GM10248 (cell line): Measurements from ENCODE around the gene SLC45A3.
"Not testable (repeated sequence)": the region's sequence is repeated elsewhere in the genome, so short reads cannot be mapped to it uniquely, and the experiment has no call there.

ENCODE experiments used
- CTCF ChIA-PET: fragments of 300-600 bp; sonication (Branson Sonifier 250); formaldehyde crosslinking; extraction: SDS; loops from one replicate; lab custom pipeline; 2021; ENCODE audit warnings: antibody characterized with exemption; lab: Yijun Ruan, JAX
- POLR2A ChIA-PET: fragments of 350-650 bp; sonication (Branson Sonifier 250); formaldehyde crosslinking; extraction: SDS; loops from one replicate; lab custom pipeline; 2020; ENCODE audit warnings: antibody characterized with exemption; lab: Yijun Ruan, JAX
- DNase-seq: peaks from one replicate; pipeline ENCODE4 v3.0.0; 2012; ENCODE audit errors: extremely low spot score
- TF ChIP-seq, protein P1 (sequence below): IDR thresholded peaks from 2 replicates; pipeline ENCODE4 v1.5.1; 2012; ENCODE audit warnings: mild to moderate bottlenecking, low read depth; ENCODE audit errors: extremely low read depth, missing control alignments, control extremely low read depth

Gene SLC45A3, protein sequence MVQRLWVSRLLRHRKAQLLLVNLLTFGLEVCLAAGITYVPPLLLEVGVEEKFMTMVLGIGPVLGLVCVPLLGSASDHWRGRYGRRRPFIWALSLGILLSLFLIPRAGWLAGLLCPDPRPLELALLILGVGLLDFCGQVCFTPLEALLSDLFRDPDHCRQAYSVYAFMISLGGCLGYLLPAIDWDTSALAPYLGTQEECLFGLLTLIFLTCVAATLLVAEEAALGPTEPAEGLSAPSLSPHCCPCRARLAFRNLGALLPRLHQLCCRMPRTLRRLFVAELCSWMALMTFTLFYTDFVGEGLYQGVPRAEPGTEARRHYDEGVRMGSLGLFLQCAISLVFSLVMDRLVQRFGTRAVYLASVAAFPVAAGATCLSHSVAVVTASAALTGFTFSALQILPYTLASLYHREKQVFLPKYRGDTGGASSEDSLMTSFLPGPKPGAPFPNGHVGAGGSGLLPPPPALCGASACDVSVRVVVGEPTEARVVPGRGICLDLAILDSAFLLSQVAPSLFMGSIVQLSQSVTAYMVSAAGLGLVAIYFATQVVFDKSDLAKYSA

DNA sequence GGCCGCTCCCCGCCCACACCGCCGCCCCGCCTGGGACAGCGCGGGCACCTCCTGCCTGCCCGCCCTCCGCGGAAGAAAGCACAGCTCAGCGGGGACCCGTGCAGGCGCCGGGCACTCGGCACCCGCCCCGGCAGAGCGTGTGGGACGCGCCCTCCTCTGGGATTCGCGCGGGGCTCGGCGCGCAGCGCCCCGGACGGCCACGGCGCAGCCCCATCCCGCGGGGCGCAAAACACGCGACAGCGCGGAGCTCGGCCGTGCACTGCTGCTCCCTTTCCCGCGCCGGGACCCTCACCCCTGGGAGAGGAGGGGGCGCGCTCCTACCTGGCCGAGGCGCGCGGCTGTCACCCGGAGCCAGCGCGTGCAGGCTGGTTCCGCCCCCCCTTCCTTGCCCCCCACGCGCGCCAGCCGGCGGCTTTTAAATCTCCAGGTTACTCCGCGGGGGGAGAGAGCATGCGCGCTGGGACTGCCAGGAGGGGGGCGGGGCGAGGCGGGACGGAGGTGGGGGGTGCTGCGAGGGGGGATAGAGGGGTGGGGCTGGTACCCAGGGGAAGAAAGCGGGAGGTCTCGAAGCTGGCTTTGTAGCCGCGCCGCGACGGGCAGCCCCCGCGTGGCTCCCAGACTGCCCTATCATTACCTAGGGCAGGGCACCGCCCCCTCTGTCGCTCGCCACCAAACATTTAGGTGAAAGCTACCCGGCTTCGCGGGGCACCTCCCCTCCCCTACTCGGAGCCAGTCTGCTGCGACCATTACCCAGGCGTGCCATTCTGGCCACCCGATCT is at the start of gene SLC45A3:
Gene SLC45A3, minus strand, starts transcription at position 437 of the 779 bp plus-strand sequence. CDS start 15,853 bp downstream, outside the sequence.
- ChIA-PET POLR2A (no interaction called here), CTCF (interaction anchor here (0.7 to 6.1 kb wide), 4 partner anchors 13 to 31 kb away, joined by 3 to 46 read pairs (median 7); no protein-coding TSS in a partner anchor)
- TF ChIP-seq, protein P1, sequence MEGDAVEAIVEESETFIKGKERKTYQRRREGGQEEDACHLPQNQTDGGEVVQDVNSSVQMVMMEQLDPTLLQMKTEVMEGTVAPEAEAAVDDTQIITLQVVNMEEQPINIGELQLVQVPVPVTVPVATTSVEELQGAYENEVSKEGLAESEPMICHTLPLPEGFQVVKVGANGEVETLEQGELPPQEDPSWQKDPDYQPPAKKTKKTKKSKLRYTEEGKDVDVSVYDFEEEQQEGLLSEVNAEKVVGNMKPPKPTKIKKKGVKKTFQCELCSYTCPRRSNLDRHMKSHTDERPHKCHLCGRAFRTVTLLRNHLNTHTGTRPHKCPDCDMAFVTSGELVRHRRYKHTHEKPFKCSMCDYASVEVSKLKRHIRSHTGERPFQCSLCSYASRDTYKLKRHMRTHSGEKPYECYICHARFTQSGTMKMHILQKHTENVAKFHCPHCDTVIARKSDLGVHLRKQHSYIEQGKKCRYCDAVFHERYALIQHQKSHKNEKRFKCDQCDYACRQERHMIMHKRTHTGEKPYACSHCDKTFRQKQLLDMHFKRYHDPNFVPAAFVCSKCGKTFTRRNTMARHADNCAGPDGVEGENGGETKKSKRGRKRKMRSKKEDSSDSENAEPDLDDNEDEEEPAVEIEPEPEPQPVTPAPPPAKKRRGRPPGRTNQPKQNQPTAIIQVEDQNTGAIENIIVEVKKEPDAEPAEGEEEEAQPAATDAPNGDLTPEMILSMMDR, result no peak
- DNase-seq, result peak; percentile 53

DNA sequence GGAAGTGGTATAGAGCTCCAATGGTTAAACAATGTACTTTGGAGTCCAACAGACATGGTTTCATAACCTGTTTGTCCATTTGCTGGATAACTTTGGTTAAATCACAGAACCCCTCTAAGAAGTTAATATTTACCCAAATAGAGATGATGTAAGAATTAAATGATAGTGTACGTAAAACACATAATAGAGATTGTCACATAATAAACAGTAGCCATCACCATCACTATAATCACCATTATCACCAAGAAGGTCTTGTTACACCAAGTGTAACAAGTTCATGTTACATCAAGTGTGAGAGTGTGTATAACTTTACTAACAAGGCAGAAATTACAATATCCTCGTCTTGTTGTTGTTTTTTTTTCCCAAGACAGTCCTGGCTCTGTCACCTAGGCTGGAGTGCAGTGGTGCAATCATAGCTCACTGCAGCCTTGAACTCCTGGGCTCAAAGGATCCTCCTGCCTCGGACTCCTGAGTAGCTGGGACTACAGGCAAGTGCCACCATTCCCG is 46.4 kb upstream of the SLC45A3 start:
- TF ChIP-seq, protein P1, result no peak
- ChIA-PET CTCF (interaction anchor here (1.0 to 7.3 kb wide), 5 partner anchors 13 to 68 kb away, joined by 3 to 90 read pairs (median 3); no protein-coding TSS in a partner anchor), POLR2A (no interaction called here)

DNA sequence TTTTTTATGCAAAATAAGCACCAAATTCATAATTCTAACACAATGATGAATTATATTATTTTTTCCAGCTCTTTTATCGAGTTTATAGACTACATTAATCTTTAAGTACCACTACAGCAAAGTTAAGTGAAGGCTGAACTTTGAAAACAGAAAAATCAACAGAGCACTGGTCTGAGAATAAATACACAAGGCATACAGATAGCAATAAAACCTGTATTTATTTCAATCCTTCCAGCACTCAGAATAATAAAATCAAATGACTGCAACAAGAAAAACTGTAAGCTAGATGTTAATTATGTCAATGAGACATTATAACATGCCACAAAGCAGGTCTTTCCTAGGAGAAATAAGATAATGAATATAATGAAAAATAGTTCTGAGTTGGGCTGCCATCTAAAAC is 45.2 kb upstream of the SLC45A3 start:
- POLR2A ChIA-PET, result no interaction called here
- no peak for DNase-seq
- CTCF ChIA-PET, result interaction anchor here (1.6 to 7.3 kb wide), 4 partner anchors 14 to 252 kb away, joined by 3 to 90 read pairs (median 12); no protein-coding TSS in a partner anchor
- TF ChIP-seq, protein P1, result no peak

More for the DNA sequence above, 46.4 kb upstream of the SLC45A3 start:
- no peak for DNase-seq

DNA sequence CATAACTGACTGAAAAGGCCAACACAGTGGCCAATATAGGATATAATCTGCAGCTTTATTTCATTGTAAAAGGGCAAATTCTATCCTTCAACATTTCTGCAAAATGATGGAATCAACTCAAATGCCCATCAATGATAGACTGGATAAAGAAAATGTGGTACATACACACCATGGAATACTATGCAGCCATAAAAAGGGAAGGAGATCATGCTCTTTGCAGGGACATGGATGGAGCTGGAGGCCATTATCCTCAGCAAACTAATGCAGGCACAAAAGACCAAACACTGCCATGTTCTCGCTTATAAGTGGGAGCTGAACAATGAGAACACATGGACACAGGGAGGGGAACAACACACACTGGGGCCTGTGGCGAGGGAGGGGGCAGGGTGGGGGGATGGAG is 40.4 kb upstream of the SLC45A3 start:
- DNase-seq, POLR2A ChIA-PET: not testable (repeated sequence)
- CTCF ChIA-PET, result interaction anchor here (0.8 to 7.3 kb wide), 3 partner anchors 10 to 61 kb away, joined by 3 to 90 read pairs (median 3); no protein-coding TSS in a partner anchor

DNA sequence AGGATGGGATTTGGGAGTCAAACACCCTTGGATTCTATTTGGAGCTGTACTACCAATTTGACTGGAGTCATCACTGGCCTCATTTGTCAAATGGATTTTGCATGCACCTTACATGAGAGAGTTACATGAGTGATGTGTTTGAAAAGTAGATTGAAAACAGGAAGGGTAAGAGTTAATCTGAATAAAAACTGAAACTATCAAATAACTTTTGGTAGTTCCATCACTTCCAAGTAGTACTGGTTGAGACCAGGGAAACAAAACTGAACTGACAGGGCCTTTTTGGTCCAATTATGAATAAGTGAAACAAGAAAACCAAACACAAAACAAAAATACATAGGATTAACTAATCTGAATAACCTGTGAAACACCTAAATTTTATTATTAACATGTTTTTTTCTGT is 39.5 kb upstream of the SLC45A3 start:
- TF ChIP-seq, protein P1, result no peak
- no peak for DNase-seq
- ChIA-PET CTCF (interaction anchor here (1.1 to 7.3 kb wide), 2 partner anchors 9 to 61 kb away, joined by 3 to 90 read pairs; no protein-coding TSS in a partner anchor), POLR2A (interaction anchor here (0.5 kb wide), 1 partner anchor 212 kb away, joined by 3 read pairs; no protein-coding TSS in a partner anchor)

DNA sequence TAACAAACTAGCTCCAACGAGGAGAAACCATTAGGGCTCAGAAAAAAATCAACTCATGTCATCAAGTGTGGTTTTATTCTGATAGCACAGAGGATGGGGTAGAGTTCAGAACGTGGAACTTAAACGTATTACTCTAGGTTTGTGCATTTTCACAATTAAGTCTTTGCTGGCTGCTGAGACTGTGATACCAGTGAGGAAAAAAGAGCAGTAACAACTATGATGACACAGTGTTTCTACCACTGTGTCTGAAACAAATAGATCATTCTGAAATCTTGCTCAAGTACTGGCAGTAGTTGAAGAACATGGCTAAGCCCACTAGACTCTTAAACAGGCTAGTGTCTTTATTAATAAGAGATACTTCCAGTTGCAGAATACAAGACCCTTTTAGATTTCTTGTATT is 38.7 kb upstream of the SLC45A3 start:
- CTCF ChIA-PET, result interaction anchor here (1.0 kb wide), 2 partner anchors 60 to 195 kb away, joined by 3 to 4 read pairs; no protein-coding TSS in a partner anchor
- POLR2A ChIA-PET, result no interaction called here
- TF ChIP-seq, protein P1, result no peak

More for the DNA sequence above, 38.7 kb upstream of the SLC45A3 start:
- no peak for DNase-seq
